GM12874 (cell line): Measurements from ENCODE around the gene TNMD.

Source experiments
- CTCF ChIP-seq: IDR thresholded peaks from 2 replicates; pipeline ENCODE4 v1.5.1; 2011; ENCODE audit warnings: low read depth, mild to moderate bottlenecking, control low read depth, low read length, moderate library complexity; ENCODE audit not compliant: insufficient read depth

Gene TNMD

DNA sequence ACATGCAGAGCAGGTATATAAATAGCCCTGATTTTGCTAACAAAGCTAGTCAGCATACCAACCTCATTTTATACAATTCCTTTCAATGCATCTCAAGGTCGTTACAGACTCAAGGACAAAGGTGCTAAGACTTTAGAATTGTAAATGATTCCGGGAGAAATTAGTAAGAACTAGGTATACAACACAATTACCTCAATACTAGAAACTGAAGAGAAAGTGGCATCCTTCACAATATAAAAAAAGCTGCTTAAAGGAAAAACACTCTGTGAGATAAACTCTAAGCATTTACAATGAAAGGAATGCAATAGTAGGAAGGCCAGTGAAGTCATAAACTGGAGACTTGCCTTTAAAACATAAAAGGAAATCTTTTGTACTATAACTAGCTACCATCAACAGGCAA, 11.9 kb downstream of the TNMD start:
- no peak for TF ChIP-seq CTCF

DNA sequence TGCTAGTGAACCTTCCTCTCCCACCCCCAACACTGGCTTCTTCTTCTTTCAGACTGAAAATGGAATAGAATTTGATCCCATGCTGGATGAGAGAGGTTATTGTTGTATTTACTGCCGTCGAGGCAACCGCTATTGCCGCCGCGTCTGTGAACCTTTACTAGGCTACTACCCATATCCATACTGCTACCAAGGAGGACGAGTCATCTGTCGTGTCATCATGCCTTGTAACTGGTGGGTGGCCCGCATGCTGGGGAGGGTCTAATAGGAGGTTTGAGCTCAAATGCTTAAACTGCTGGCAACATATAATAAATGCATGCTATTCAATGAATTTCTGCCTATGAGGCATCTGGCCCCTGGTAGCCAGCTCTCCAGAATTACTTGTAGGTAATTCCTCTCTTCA, 14.7 kb downstream of the TNMD start:
- TF ChIP-seq CTCF = no peak

DNA sequence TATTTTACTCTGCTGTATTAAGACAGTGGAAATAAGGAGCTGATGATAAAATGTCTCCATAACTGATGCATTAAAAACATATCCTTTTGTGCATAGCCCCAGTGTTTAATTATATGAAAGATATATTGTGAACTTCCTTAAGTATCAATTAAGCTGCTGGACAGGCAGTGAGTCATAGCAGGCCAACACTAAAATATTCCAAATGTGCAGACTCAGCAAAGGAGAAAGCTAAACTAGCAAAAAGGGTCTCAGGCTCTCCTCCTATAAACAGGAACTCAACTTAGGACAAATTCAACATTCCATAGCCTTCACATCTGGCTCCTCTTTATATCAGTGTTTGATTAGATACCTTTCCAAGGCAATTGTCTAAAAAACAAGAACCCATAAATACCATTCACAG, 15.6 kb downstream of the TNMD start:
- TF ChIP-seq CTCF = no peak

GRCh38 chrX:100600758-100601157, 16.0 kb downstream of the TNMD start:
- no peak for TF ChIP-seq CTCF

DNA sequence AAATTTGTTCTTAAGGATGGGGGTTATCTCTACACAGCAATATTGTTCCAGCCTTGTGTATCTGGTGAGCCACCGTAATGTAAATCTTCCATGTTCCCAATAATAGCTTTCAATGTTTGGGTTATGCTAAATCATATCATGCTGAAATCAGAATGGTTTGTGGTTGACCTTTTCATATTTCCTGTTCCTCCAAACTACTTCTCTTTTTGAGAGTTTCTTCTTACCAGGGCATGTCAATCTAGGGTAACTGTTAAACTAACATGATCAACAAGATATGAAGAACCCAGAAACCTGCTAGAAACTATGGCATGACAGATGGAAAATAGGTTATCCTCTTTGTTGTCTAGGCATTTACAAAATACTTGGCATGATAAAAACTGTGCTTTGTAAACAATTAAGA, 22.0 kb downstream of the TNMD start:
- no peak for TF ChIP-seq CTCF

- no peak for TF ChIP-seq CTCF
Observed at GRCh38 chrX:100609591-100609990, 24.9 kb downstream of the TNMD start.

DNA sequence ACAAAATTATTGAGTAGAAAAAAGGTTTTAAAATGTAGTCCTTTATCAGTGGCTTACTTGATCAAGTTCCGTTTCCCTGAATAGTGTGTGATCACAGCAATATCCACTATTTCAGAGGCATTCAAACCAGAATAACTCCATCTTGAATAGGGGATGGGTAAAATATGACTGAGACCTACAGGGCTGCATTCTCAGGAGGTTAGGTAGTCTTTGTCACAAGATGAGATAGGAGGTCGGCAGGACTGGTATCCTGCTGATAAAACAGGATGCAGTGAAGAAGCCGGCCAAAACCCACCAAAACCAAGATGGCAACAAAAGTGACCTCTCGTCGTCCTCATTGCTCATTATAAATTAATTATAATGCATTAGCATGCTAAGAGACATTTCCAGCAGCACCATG, 27.2 kb downstream of the TNMD start:
- TF ChIP-seq CTCF = no peak

DNA sequence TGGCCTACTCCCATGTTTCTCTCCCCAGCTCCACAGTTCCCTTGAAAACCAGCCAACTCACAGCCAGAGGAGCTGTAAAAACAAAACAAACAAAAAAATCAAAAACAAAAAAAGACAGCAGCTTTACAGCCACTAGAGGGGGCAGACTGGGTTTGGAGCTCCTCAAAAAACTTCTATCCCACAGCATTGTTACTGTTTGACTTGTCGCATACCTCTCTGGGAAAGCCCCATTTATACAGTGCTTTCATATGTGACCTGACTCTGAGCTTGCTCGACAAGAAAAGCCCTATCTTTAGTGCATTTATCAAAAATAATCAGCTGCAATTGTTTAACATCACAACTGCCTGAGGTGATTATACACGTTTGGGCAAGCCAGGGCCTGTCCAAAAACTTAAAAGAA, 30.3 kb downstream of the TNMD start:
- peak; percentile 58 for TF ChIP-seq CTCF
